Thyroid gland (tissue), 4 donors: ENCODE results near the gene OR52J3.

Experiments
- CTCF ChIP-seq, 6 experiments: fragments of 200-600 bp in 3 of 6; fragments of 450-650 bp in 3 of 6; sonication (generic) in 3 of 6; IDR thresholded peaks; one replicate each; pipeline ENCODE4 v1.5.1; 2016 to 2019; ENCODE audit warnings: antibody characterized with exemption in 6 of 6, mild to moderate bottlenecking in 2 of 6, inconsistent platforms in 1 of 6, moderate library complexity in 1 of 6
- POLR2A ChIP-seq, 2 donors: fragments of 450-650 bp; IDR thresholded peaks; one replicate each; pipeline ENCODE4 v1.6.1; 2017; ENCODE audit warnings: antibody characterized with exemption in 2 of 2, mild to moderate bottlenecking in 2 of 2, moderate library complexity in 1 of 2

- TF ChIP-seq CTCF (IDR thresholded peaks at IDR 0.05) (no peak), POLR2A (IDR thresholded peaks at IDR 0.05) (no peak)
Observed at GRCh38 chr11:5069272-5069671, 22.9 kb downstream of the OR52J3 start, which contains the start of gene OR52E1.
